K562 (cell line): ENCODE results near the gene CACNA2D2. TPM values are rescaled to one million over a fixed set of nuclear protein-coding genes. Genes with fewer than 3 reads are reported as not detected.

Experiments used
- ARNT ChIP-seq, 2 experiments: fragments of 450-650 bp; IDR thresholded peaks; 2 replicates each; pipeline ENCODE4 v1.6.1; 2016; ENCODE audit warnings: mild to moderate bottlenecking in 1 of 2
- GTF2B ChIP-seq: IDR thresholded peaks from 2 replicates; pipeline ENCODE4 v1.6.1; 2011; ENCODE audit not compliant: insufficient read length; ENCODE audit errors: extremely low read depth
- HDAC3 ChIP-seq: fragments of 450-650 bp; IDR thresholded peaks from 2 replicates; pipeline ENCODE4 v1.6.1; 2018; ENCODE audit warnings: borderline replicate concordance, mild to moderate bottlenecking, moderate library complexity; ENCODE audit not compliant: partially characterized antibody
- KLF6 ChIP-seq: fragments of 250-450 bp; sonication (Bioruptor Pico); IDR thresholded peaks from 2 replicates; pipeline ENCODE4 v1.4.0; 2020; ENCODE audit warnings: mild to moderate bottlenecking, moderate library complexity, borderline replicate concordance
- NFE2L1 ChIP-seq: fragments of 450-650 bp; IDR thresholded peaks from 2 replicates; pipeline ENCODE4 v1.6.1; 2016; ENCODE audit warnings: missing genetic modification characterization, low read depth, mild to moderate bottlenecking, missing compliant biosample characterization, moderate library complexity, borderline replicate concordance
- SRSF1 ChIP-seq: fragments of 200-400 bp; formaldehyde crosslinking; IDR thresholded peaks from 2 replicates; pipeline ENCODE4 v1.6.1; 2017; ENCODE audit warnings: mild to moderate bottlenecking, low read depth, low read length, moderate library complexity
- ZNF175 ChIP-seq: fragments of 200-800 bp; sonication (Bioruptor generic); IDR thresholded peaks from 2 replicates; pipeline ENCODE4 v1.6.1; 2016; ENCODE audit warnings: low read depth, mild to moderate bottlenecking, missing genetic modification characterization, missing compliant biosample characterization
- ZNF766 ChIP-seq: fragments of 200-800 bp; sonication (Bioruptor generic); conservative IDR thresholded peaks from 2 replicates; pipeline ENCODE4 v1.6.1; 2016; ENCODE audit warnings: missing genetic modification characterization, missing compliant biosample characterization
- polyA plus RNA-seq, 8 experiments: library from polyadenylated mRNA; depleted of rRNA in 4 of 8; stranded (reverse) in 5 of 8; unstranded in 3 of 8; fragments of >200 nt; fragmentation: Nextera tagmentation in 2 of 8; fragmentation: Illumina TruSeq in 1 of 8; extraction: Ambion mirVana in 2 of 8; extraction: Trizol in 1 of 8; gene quantifications; 2 replicates each; pipeline versions ENCODE4 v1.2.1 to v1.2.3, GENCODE V29; 2011 to 2014; ENCODE audit warnings: inconsistent platforms in 1 of 8, missing spikeins in 1 of 8
- total RNA-seq, 7 experiments: library from RNA; depleted of rRNA in 6 of 7; stranded (reverse); fragments of >200 nt in 6 of 7; fragmentation: Illumina TruSeq in 2 of 7; extraction: Trizol in 2 of 7; gene quantifications; 2 replicates each; pipeline versions ENCODE4 v1.2.1 to v1.2.3, GENCODE V29; 2011 to 2021; ENCODE audit warnings: low replicate concordance in 1 of 7
- TF ChIP-seq, protein P1 (sequence below): fragments of 450-650 bp; IDR thresholded peaks from 2 replicates; pipeline ENCODE4 v1.6.1; 2017; ENCODE audit warnings: mild to moderate bottlenecking, moderate library complexity

The CACNA2D2 gene
- total and polyA plus RNA-seq, 9 of the 15 experiments (the other 6 are each of a cell fraction or from before 2014, with no cell fraction given) = 0.11 to 0.58 (median 0.36) TPM; not detected in 2

DNA sequence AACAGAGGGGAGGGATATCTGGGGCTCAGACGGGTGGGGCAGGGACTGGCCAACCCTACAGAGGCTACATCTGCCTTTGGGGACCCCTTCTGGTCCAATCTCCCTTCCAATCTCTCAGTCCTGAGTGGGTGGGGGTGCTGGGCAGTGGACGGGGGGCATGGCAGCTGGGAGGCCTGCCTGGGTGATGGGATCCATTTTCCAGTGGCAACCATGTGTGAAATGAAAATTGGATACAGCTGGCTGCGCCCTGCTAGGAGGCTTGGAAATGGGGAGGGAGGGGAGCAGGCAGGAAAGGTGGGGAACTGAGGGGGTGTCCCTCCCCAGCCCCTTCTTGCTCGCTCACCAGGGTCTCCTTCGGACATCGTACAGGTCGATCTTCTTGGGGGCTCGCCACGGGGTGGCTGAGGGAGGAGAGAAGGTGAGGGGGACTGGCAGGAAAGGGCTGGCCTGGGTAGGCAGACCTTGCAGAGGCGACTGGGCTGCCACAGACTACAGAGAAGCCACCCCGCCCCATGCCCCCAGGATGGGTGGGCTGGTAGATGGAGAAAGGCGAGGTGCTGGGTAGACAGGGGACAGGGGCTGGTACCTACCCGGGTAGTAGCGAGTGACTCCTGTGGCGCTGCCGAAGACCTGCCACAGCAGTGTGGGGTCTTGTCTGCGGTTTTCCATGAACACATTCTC is 122.9 kb downstream of the CACNA2D2 start (continued):
- no peak for TF ChIP-seq GTF2B
- TF ChIP-seq HDAC3 = no peak
- TF ChIP-seq, protein P1, sequence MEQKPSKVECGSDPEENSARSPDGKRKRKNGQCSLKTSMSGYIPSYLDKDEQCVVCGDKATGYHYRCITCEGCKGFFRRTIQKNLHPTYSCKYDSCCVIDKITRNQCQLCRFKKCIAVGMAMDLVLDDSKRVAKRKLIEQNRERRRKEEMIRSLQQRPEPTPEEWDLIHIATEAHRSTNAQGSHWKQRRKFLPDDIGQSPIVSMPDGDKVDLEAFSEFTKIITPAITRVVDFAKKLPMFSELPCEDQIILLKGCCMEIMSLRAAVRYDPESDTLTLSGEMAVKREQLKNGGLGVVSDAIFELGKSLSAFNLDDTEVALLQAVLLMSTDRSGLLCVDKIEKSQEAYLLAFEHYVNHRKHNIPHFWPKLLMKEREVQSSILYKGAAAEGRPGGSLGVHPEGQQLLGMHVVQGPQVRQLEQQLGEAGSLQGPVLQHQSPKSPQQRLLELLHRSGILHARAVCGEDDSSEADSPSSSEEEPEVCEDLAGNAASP = no peak
- no peak for TF ChIP-seq ARNT (IDR thresholded peaks at IDR 0.05)
- TF ChIP-seq NFE2L1 = no peak
- TF ChIP-seq ZNF175 (CRISPR knock-in tag) = no peak
- no peak for TF ChIP-seq SRSF1
- no peak for TF ChIP-seq ZNF766 (CRISPR knock-in tag)
- TF ChIP-seq KLF6 (CRISPR knock-in tag) = no peak
